ENCODE data around the gene ICE2. TPM values are rescaled to one million over a fixed set of nuclear protein-coding genes. Genes with fewer than 3 reads are reported as not detected.
A peak's percentile ranks its signal among the peaks of the same experiment; 100 is the strongest.
"Not testable (repeated sequence)": the region's sequence is repeated elsewhere in the genome, so short reads cannot be mapped to it uniquely, and the experiment has no call there.

Gene ICE2
- total RNA-seq, 1 donor from 2014 or later = 29.1 TPM

DNA sequence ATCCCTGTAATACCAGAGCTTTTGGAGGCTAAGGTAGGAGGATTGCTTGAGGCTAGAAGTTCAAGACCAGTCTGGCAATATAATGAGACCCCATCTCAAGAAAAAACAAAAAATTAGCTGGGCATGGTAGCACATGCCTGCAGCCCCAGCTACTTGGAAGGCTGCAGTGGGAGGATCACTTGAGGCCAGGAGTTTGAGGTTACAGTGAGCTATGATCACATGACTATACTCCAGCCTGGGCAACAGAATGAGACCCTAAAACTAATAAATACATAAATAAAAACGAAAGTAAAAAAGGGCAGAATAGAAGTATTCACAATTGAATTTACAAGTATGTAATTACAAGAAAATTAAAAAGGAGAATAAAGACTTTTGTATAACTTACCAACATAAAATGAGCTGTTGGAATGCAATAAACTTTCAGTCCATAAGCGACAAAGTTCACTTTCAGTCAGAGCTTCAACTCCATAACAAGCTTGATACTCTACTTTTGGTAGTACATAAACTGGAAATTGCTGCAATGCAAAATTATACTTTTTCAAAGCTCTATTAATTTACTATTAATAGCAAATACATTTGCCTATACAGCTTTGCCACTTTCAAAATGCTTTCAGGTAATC lies 36.8 kb downstream of the ICE2 start:
- no peak for ATAC-seq

DNA sequence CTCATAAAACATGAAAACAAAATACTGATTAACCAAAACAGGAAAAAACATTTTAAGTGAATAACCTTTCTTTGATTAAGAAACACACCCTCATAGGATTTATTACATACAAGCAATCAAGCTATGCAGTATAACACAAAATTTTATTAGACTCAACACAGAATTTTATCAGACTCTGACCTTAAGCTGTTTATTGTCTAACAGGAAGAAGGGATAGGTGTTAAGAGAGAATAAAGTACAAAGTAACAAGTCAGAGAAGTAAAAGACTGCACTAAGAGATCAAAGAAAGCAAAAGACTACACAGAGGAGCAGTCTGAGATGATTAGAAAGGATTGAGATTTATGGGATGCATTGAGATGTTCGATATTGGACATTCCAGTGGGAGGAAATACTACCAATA lies 37.6 kb downstream of the ICE2 start:
- ATAC-seq = no peak

DNA sequence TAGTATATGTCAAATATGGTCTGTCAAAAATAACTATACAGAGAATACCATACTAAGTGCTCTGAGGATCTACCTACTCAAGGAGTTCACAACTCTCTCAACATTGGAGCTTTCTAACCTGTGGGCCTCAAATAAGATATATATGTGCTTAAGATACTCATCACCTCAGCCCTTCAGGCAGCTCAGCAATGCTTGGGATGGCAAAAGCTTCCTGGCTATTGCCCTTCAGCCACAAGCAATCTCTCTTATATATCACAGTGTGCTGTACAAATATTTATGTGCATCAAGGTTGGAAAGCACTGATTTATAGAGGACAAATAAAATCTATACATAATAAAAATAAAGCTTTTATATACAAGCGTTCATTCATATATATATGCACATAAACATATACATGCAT lies 40.3 kb downstream of the ICE2 start:
- no peak for ATAC-seq

- no peak for ATAC-seq
These were observed 50.0 kb downstream of the ICE2 start for GRCh38 chr15:60428935-60429334.

GRCh38 chr15:60426870-60427508 lies 52.0 kb downstream of the ICE2 start:
- peak; percentile 76 for ATAC-seq

GRCh38 chr15:60425461-60425860 lies 53.5 kb downstream of the ICE2 start:
- no peak for ATAC-seq

GRCh38 chr15:60424006-60424405 lies 54.9 kb downstream of the ICE2 start:
- ATAC-seq = no peak

GRCh38 chr15:60423537-60423936 lies 55.4 kb downstream of the ICE2 start:
- ATAC-seq = peak; percentile 53

DNA sequence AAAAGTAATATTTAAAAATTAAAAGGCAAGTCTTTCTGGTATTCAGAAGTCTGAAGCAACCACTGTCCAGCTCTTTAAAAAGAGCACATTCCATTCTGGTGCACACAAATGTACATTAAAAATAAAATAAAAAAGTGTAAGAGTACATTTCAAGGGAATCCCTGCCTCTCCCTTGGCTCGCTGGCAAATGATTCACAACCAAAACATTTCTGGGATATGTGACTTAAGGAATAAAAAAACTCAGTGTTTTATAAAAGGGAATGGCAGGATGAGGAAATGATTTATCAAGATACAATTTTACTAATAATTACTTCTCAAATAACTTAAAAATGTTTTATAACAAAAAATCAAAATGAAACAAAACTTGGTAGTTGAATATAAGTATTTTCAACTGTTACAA lies 57.4 kb downstream of the ICE2 start:
- ATAC-seq = no peak

DNA sequence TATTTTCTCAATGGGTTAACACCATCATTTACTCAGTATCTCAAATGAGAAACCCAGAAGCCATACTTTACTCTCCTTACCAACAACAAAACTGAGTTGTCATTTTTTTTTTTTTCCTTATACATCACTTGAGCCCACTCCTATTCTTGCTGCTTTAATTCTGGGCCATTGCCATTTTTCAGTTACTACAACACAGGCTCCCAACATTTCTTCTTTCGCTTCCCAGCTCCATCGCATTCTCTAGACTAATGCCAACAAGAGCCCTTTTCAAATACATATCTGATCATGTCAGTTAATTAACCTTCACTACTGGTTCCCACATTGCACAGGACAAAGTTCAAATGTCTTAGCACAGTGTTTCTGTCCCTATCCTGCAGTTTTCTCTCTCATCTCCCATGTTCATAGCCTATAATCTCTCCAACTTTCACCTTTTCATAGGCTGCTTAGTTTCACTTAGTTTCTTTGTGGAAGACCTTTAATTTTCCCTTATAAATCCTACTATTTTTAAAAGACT lies 58.7 kb downstream of the ICE2 start:
- no peak for ATAC-seq

- peak; percentile 52 for ATAC-seq
These were observed 59.2 kb downstream of the ICE2 start for GRCh38 chr15:60419753-60420152.

DNA sequence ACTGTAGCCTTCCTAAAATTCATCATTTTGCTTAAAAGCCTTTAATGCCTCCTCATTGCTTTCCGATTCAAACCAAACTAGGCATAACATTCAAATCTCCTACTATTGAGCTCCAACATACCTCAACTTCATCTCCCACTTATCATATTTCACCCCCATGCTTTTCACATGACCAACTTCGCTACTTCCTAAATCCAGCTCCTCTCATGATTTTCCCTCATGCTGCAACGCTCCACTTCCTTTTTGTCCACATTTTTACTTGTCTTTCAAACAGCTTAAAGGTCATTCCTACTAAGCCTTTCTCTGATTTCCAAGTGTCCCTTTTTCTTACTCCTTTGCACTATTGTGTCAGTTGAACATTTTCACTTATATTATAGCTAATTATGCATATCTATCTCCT lies 60.8 kb downstream of the ICE2 start:
- ATAC-seq = no peak

- ATAC-seq = no peak
These were observed 61.8 kb downstream of the ICE2 start for GRCh38 chr15:60417112-60417511.

DNA sequence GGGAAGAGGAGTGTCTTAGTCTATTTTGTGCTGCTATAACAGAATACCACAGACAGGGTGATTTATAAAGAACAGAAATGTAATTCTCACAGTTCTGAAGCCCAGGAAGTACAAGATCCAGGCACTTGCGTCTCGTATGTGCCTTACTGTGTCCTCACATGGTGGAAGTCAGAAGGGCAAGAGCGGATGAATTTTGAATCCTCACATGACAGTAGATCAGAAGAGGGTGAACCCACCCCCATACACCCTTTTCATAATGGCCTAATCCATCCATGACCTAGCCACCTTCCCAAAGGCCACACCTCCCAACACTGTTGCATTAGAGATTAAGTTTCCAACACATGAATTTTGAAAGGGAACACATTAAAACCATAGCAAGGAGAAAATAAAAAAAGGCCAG lies 62.5 kb downstream of the ICE2 start:
- no peak for ATAC-seq

- ATAC-seq = peak; percentile 84
These were observed 64.8 kb downstream of the ICE2 start for GRCh38 chr15:60414016-60414682.

DNA sequence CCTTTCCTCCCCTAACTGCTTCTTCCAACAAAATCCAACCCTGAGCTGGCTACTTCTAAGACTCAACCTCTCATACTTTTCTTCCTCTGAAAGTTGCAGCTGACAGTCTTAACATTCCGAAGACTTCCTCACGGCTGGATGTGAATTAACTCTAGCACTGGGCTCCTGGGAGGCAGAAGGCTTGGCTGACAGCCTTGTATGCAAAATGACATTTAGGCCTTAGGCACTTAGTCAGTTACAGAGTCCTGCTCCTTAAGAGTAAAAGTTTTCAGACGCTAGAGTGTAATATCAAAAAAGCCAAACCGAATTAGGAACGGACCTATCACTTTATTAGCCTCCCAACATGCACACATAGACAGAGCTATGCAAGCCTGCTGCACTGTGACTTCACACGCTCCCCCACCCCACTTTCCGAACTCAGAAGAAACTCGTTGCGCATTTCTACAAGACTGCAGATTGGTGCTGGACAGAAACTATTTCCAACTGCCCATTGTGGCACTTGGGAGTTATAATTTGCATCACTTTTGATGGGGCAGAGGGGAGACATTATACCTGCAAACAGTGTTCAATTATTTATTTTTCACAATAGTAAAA lies 65.6 kb downstream of the ICE2 start:
- ATAC-seq = no peak

GRCh38 chr15:60412807-60413206 lies 66.1 kb downstream of the ICE2 start:
- not testable (repeated sequence) for ATAC-seq

GRCh38 chr15:60411774-60412425 lies 67.0 kb downstream of the ICE2 start:
- ATAC-seq = no peak

DNA sequence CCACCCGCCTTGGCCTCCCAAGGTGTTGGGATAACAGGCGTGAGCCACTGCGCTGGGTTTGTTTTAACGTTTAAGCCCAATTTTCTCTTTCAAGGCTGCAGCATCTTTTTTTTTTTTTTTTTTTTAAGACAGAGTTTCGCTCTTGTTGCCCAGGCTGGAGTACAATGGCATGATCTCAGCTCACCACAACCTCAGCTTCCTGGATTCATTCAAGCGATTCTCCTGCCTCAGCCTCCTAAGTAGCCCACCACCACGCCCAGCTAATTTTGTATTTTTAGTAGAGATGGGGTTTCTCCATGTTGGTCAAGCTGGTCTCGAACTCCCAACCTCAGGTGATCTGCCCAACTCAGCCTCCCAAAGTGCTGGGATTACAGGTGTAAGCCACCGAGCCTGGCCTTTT lies 68.6 kb downstream of the ICE2 start:
- ATAC-seq = not testable (repeated sequence)

DNA sequence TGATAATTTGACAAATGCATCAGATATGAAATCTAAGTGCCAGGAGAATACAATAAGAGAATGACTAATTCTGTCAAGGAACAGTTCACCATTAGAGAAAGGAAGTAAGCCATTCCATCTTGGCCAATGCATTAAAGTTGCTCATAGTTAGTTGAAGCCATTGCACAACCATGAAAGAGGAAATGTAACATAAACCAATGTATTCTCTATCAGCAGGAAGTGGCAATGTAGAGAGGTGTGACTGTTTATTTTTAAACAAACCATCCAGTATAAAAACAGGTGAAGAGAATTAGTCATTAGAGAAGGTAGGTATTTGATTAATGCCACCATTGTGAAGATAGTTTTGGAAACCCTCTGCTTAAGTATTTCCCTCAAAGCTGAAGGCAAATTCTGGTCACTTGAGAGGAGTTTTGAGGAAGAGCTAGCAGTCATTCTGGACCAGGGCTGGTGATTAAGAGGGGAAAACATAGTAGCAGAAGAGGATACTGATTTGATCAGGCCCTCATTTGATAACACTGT lies 70.4 kb downstream of the ICE2 start:
- ATAC-seq = peak; percentile 97

GRCh38 chr15:60407415-60407805 lies 71.5 kb downstream of the ICE2 start:
- peak; percentile 62 for ATAC-seq

GRCh38 chr15:60406513-60407414 lies 72.2 kb downstream of the ICE2 start:
- ATAC-seq = no peak

Measured in esophagus mucosa (tissue), 1 donor.